ENCODE measurements around the gene AIF1.

The AIF1 gene

DNA sequence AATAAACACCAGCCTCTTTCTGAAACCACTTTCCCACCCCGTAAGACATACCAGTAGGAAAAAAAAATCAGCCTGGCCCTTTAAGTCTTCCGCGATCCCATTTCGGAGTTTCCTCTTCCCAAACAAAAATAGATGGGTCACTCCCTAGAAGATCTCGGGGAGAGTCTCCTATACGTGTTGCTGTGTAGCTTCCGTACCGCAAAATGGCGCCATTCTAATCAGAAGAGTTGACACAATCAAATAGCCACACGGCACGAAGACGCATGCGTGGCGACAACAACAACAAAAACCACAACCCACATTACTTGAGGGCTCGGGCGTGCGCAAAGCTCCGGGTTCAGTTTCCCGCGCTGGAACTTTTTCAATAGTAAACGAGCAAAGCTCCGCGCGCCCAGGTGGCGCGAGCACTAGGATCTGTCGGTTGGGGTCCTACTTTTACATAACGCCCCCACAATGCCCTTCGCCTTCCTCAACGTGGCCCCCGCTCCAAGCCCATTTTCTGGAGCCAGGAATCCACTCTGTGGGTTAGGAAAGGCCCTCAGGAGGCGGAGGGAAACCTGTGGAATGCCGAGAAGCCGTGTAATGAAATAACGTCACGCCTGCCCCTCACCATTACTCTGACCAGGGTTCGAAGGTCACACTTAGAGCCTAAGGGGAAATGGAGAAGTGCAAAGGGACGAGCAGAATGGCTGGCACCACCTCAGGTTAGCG is 49.9 kb downstream of the AIF1 start, which contains the start of gene GPANK1:
GPANK1 (minus strand) TSS at position 208 of the 711 bp plus-strand sequence. CDS start 519 bp downstream, outside the sequence.
- peak; percentile 88 for DNase-seq

DNA sequence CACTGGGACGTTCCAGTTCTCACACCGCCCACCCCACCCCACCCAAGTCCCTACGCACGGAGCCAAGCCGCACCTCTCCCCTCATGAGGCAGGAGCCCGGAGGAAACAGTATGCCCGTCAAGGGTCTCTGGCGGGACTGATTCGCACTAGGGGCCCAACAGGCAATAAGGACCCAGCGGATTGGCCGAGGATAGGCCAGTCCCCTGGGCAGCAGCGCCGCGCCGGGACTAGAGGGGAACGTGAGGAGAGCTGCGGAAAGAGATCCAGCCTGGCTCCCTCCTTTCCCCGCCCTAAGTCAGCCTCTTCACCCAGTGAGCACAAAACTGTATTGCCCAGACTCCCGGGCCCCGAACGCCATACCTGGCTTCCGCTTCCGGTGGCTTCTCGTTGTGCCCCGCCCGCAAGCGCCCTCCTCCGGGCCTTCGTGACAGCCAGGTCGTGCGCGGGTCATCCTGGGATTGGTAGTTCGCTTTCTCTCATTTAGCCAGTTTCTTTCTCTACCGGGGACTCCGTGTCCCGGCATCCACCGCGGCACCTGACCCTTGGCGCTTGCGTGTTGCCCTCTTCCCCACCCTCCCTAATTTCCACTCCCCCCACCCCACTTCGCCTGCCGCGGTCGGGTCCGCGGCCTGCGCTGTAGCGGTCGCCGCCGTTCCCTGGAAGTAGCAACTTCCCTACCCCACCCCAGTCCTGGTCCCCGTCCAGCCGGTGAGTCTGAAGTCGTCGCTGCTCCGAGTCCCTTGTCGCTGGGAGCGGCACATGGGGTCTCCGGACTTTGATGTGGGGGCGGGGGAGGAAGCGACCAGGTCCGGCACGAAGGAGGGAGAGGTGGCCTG is 50.7 kb downstream of the AIF1 start, which contains the start of gene CSNK2B:
CSNK2B (plus strand) TSS at position 580 of the 836 bp plus-strand sequence. CDS start 752 bp downstream, outside the sequence.
- peak; percentile 96 for DNase-seq

DNA sequence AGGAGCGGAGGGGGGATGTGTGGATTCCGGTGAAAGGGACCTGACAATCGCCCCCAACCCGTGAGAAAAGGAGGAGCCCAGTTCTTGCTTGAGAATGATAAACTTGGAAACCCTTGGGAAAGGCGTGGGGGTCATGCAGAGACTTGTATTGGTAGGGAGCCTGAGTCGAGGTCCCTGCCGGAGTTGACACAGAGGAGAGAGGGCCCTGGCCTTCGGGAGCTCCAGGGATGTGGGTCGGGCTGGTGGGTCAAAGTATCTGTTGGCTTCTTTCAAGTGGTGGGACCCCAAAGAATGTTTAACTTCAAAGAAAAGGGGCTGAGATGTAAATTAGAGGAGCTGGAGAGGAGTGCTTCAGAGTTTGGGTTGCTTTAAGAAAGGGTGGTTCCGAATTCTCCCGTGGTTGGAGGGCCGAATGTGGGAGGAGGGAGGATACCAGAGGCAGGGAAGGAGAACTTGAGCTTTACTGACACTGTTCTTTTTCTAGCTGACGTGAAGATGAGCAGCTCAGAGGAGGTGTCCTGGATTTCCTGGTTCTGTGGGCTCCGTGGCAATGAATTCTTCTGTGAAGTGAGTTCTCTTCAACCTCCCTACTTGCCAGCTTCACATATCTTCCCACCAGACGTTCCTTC is 51.4 kb downstream of the AIF1 start:
- no peak for DNase-seq

All from GF-D8 (cell line).